CD14-positive monocyte (primary cell): ENCODE results near the gene OR7D2. TPM values are rescaled to one million over a fixed set of nuclear protein-coding genes. Genes with fewer than 3 reads are reported as not detected.

Experiments used
- DNase-seq, 3 donors: peaks; one replicate each; pipeline ENCODE4 v3.0.0-alpha.2; 2011 to 2022
- H2AFZ ChIP-seq: 2 replicates; pipeline ENCODE4 v1.6.0; 2012; ENCODE audit warnings: mild to moderate bottlenecking, low read depth, low read length, inconsistent platforms; ENCODE audit not compliant: insufficient read depth, poor library complexity, severe bottlenecking
- H3K27ac ChIP-seq, 2 donors: 1 replicate in 1 of 2; 2 replicates in 1 of 2; pipeline ENCODE4 v1.5.1; 2012 to 2013; ENCODE audit warnings: low read length in 2 of 2, control low read depth in 1 of 2, inconsistent platforms in 1 of 2, low read depth in 1 of 2, mild to moderate bottlenecking in 1 of 2
- H3K27me3 ChIP-seq, 2 donors: one replicate each; pipeline versions ENCODE4 v1.6.0 to v1.6.1; 2011 to 2013; ENCODE audit warnings: low read length in 2 of 2; ENCODE audit not compliant: control insufficient read depth in 2 of 2, insufficient read depth in 2 of 2
- H3K36me3 ChIP-seq, 2 donors: replicated peaks in 1 of 2; 1 replicate in 1 of 2; 2 replicates in 1 of 2; pipeline versions ENCODE4 v1.5.1 to v1.6.1; 2012 to 2013; ENCODE audit warnings: low read length in 2 of 2, control low read depth in 1 of 2, inconsistent platforms in 1 of 2, mild to moderate bottlenecking in 1 of 2; ENCODE audit not compliant: insufficient read depth in 2 of 2, control insufficient read depth in 1 of 2
- H3K4me1 ChIP-seq, 2 donors: 1 replicate in 1 of 2; 2 replicates in 1 of 2; pipeline versions ENCODE4 v1.5.1 to v1.6.1; 2012 to 2013; ENCODE audit warnings: low read length in 2 of 2, control low read depth in 1 of 2, inconsistent platforms in 1 of 2, mild to moderate bottlenecking in 1 of 2, moderate library complexity in 1 of 2; ENCODE audit not compliant: insufficient read depth in 2 of 2, control insufficient read depth in 1 of 2
- H3K4me2 ChIP-seq: replicated peaks from 2 replicates; pipeline ENCODE3; 2012; ENCODE audit warnings: low read length, moderate library complexity, mild to moderate bottlenecking; ENCODE audit not compliant: poor library complexity, severe bottlenecking; ENCODE audit errors: extremely low read depth
- H3K4me3 ChIP-seq, 3 experiments: fragments of 200-600 bp in 1 of 3; sonication (generic) in 1 of 3; replicated peaks in 1 of 3; 1 replicate in 2 of 3; 2 replicates in 1 of 3; pipeline ENCODE4 v1.5.1; 2011 to 2013; ENCODE audit warnings: low read length in 3 of 3, mild to moderate bottlenecking in 3 of 3, control low read depth in 2 of 3, low read depth in 2 of 3, inconsistent platforms in 1 of 3, moderate library complexity in 1 of 3
- H3K79me2 ChIP-seq: 2 replicates; pipeline ENCODE4 v1.6.0; 2012; ENCODE audit warnings: mild to moderate bottlenecking, control low read depth, inconsistent platforms, low read length, moderate library complexity; ENCODE audit not compliant: insufficient read depth
- H3K9ac ChIP-seq: 2 replicates; pipeline ENCODE4 v1.6.0; 2017; ENCODE audit warnings: low read length, mild to moderate bottlenecking; ENCODE audit not compliant: insufficient read depth, poor library complexity, severe bottlenecking
- H3K9me3 ChIP-seq, 2 donors: replicated peaks in 1 of 2; 1 replicate in 1 of 2; 2 replicates in 1 of 2; pipeline versions ENCODE4 v1.5.1 to v1.6.1; 2012 to 2013; ENCODE audit warnings: low read length in 2 of 2, control low read depth in 1 of 2; ENCODE audit not compliant: control insufficient read depth in 1 of 2, insufficient read depth in 1 of 2
- H4K20me1 ChIP-seq: 2 replicates; pipeline ENCODE4 v1.6.0; 2012; ENCODE audit warnings: mild to moderate bottlenecking, low read length, control low read depth, moderate library complexity; ENCODE audit not compliant: insufficient read depth
- H3K27ac Mint-ChIP-seq, 7 donors: one replicate each; pipeline ENCODE4 v1.8.0; 2020; ENCODE audit warnings: mild to moderate bottlenecking in 7 of 7, mixed read lengths in 7 of 7, moderate library complexity in 6 of 7, inconsistent platforms in 2 of 7
- H3K27me3 Mint-ChIP-seq, 3 donors: one replicate each; pipeline ENCODE4 v1.8.0; 2021 to 2022; ENCODE audit warnings: low read depth in 3 of 3, mild to moderate bottlenecking in 3 of 3, mixed read lengths in 3 of 3, moderate library complexity in 3 of 3, inconsistent platforms in 1 of 3
- H3K36me3 Mint-ChIP-seq, 2 donors: one replicate each; pipeline ENCODE4 v1.8.0; 2020; ENCODE audit warnings: mixed read lengths in 2 of 2, inconsistent platforms in 1 of 2, mild to moderate bottlenecking in 1 of 2
- H3K4me1 Mint-ChIP-seq: one replicate; pipeline ENCODE4 v1.8.0; 2020; ENCODE audit warnings: mild to moderate bottlenecking, mixed read lengths
- H3K4me3 Mint-ChIP-seq, 2 donors: one replicate each; pipeline ENCODE4 v1.8.0; 2020; ENCODE audit warnings: mild to moderate bottlenecking in 2 of 2, mixed read lengths in 2 of 2, moderate library complexity in 1 of 2
- H3K9me3 Mint-ChIP-seq, 7 donors: one replicate each; pipeline ENCODE4 v1.8.0; 2020 to 2022; ENCODE audit warnings: mixed read lengths in 7 of 7, mild to moderate bottlenecking in 6 of 7, moderate library complexity in 6 of 7, inconsistent platforms in 2 of 7
- whole genome bisulfite sequencing: methylation state at CpG from one replicate; pipeline ENCODE4 v1.1.5; 2013; ENCODE audit warnings: missing lambda C conversion rate; ENCODE audit not compliant: insufficient coverage; 5-methylcytosine and 5-hydroxymethylcytosine counted together
- intact Hi-C, 2 donors: fragments of 100-400 bp; cut with micrococcal nuclease; formaldehyde crosslinking; loops; one replicate each; pipeline versions ENCODE4 v1.15.0 to v1.15.1; 2023
- polyA plus RNA-seq, 3 donors: library from polyadenylated mRNA; depleted of rRNA in 1 of 3; unstranded in 2 of 3; stranded (reverse) in 1 of 3; fragments of 300-500 nt in 2 of 3; fragments of >200 nt in 1 of 3; fragmentation: Illumina TruSeq in 2 of 3; gene quantifications; 1 replicate in 2 of 3; 2 replicates in 1 of 3; pipeline ENCODE4 v1.2.3, GENCODE V29; 2012 to 2021
- TF ChIP-seq, protein P1 (sequence below): fragments of 200-600 bp; IDR thresholded peaks from one replicate; pipeline ENCODE4 v1.8.0; 2022; ENCODE audit warnings: antibody characterized with exemption, mild to moderate bottlenecking

Gene OR7D2
- polyA plus RNA-seq, 3 donors, result 0.05 TPM; not detected in 2

DNA sequence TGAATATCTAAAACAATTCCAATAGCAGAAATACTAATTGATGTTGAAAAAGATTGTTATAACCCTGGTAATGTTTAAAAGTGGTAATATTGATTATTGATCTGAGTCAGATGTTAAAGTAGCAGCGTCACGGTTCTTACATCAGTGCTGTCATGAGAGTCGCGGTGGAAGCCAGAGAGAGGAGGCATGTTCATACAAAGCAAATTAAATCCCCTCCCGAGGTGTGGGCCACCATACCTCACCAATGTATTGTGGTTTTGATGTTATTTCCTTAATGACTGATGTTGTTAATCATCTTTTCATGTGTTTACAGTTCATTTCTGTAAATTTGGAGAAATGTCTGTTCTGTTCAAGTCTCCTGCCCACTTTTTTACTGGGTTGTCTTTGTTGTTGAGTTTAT, 27.4 kb upstream of the OR7D2 start:
- Mint-ChIP-seq H3K4me3 (no peak overlapping the region), H3K27ac (no peak overlapping the region), H3K36me3 (peaks cover 81 to 94% of the 10 kb centered on the region in 2 donors), H3K9me3 (peaks cover 62 to 74% (median 66%) of the 10 kb centered on the region in 7 donors), H3K27me3 (peaks cover 0 to 1% (median 0%) of the 10 kb centered on the region in 3 donors), H3K4me1 (peaks cover 20% of the 10 kb centered on the region)
- TF ChIP-seq, protein P1, sequence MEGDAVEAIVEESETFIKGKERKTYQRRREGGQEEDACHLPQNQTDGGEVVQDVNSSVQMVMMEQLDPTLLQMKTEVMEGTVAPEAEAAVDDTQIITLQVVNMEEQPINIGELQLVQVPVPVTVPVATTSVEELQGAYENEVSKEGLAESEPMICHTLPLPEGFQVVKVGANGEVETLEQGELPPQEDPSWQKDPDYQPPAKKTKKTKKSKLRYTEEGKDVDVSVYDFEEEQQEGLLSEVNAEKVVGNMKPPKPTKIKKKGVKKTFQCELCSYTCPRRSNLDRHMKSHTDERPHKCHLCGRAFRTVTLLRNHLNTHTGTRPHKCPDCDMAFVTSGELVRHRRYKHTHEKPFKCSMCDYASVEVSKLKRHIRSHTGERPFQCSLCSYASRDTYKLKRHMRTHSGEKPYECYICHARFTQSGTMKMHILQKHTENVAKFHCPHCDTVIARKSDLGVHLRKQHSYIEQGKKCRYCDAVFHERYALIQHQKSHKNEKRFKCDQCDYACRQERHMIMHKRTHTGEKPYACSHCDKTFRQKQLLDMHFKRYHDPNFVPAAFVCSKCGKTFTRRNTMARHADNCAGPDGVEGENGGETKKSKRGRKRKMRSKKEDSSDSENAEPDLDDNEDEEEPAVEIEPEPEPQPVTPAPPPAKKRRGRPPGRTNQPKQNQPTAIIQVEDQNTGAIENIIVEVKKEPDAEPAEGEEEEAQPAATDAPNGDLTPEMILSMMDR, result no peak
- Histone ChIP-seq H2AFZ (no peak overlapping the region), H3K4me1 (no peaks in the 10 kb centered on the region), H3K27ac (no peak overlapping the region), H3K9ac (no peak overlapping the region), H3K27me3 (no peaks in the 10 kb centered on the region), H3K79me2 (peaks cover 100% of the 10 kb centered on the region), H3K36me3 (peaks cover 25 to 100% of the 10 kb centered on the region in 2 donors), H3K9me3 (peaks cover 84 to 87% of the 10 kb centered on the region in 2 donors), H4K20me1 (peaks cover 63% of the 10 kb centered on the region), H3K4me3 (no peak overlapping the region), H3K4me2 (no peak overlapping the region)
- no CpG with 5 or more reads among the region's 5 CpGs for WGBS
- DNase-seq, result no peak
- intact Hi-C loops, result no loop called here

DNA sequence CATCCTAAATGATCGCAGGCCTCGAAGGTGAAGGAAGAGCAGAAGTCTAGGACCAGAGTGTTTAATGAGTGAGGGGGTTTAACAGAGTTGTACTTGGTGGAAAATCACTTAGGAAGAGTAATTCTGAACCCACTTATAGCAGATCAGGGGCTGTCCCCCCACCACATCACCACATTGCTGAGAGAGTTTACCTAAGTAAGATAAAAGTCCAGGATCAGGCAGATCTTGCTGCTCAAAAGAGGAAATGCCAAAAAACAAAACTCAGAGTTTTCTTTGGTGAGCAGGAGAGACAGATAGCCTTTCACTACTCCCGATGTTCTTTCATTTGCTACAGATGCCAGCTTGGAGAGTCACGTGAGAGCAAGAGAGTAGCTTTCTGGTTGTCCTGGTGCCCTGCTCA, 23.2 kb upstream of the OR7D2 start:
- Histone ChIP-seq H3K4me1 (no peaks in the 10 kb centered on the region), H3K27me3 (no peaks in the 10 kb centered on the region), H3K27ac (no peak overlapping the region), H4K20me1 (peaks cover 33% of the 10 kb centered on the region), H2AFZ (no peak overlapping the region), H3K79me2 (peaks cover 68% of the 10 kb centered on the region), H3K4me3 (no peak overlapping the region), H3K9ac (no peak overlapping the region), H3K9me3 (peaks cover 85 to 91% of the 10 kb centered on the region in 2 donors), H3K4me2 (no peak overlapping the region), H3K36me3 (peaks cover 53 to 100% of the 10 kb centered on the region in 2 donors)
- Mint-ChIP-seq H3K4me3 (no peak overlapping the region), H3K4me1 (peaks cover 5% of the 10 kb centered on the region), H3K9me3 (peaks cover 67 to 89% (median 71%) of the 10 kb centered on the region in 7 donors), H3K27ac (peak overlapping the region in 2 of 7 donors; percentile 37 to 39), H3K36me3 (peaks cover 88 to 98% of the 10 kb centered on the region in 2 donors), H3K27me3 (peaks cover 0 to 1% (median 0%) of the 10 kb centered on the region in 3 donors)
- no peak for DNase-seq
- intact Hi-C loops, result no loop called here
- WGBS, result 100% methylated on average over 2 of the region's 4 CpGs
- TF ChIP-seq, protein P1, result no peak
